IMR-90 (cell line): ENCODE results near the gene AKT1S1. TPM values are rescaled to one million over a fixed set of nuclear protein-coding genes. Genes with fewer than 3 reads are reported as not detected.

Source experiments
- ATAC-seq: fragments of 200-7000 bp; cut with Tn5 transposase; 2 replicates; pipeline ENCODE4 v1.9.1; 2020; ENCODE audit warnings: low read depth, mild to moderate bottlenecking, moderate library complexity
- BruUV-seq: library from RNA; stranded (reverse); fragments of 400-500 nt; replicated peaks from 2 replicates; lab custom pipeline; 2021; lab: Mats Ljungman, UMichigan
- CTCF ChIA-PET: fragments of 300-600 bp; formaldehyde crosslinking; extraction: SDS; loops from one replicate; lab custom pipeline; 2021; ENCODE audit warnings: antibody characterized with exemption; lab: Yijun Ruan, JAX
- POLR2A ChIA-PET: fragments of 300-600 bp; sonication (Branson Sonifier 250); formaldehyde crosslinking; loops from one replicate; lab custom pipeline; 2022; ENCODE audit warnings: antibody characterized with exemption; ENCODE audit not compliant: unreplicated experiment; lab: Charles Lee
- DNase-seq: peaks from one replicate; pipeline ENCODE4 v3.0.0; 2013
- H2AFZ ChIP-seq: replicated peaks from 2 replicates; pipeline ENCODE3; 2013; ENCODE audit warnings: low read length, mild to moderate bottlenecking; ENCODE audit not compliant: poor library complexity
- H2AK5ac ChIP-seq: 2 replicates; pipeline ENCODE4 v1.6.1; 2013; ENCODE audit warnings: low read depth, low read length, inconsistent platforms
- H2AK9ac ChIP-seq: replicated peaks from 2 replicates; pipeline ENCODE3; 2013; ENCODE audit warnings: mild to moderate bottlenecking, low read depth, low read length, moderate library complexity; ENCODE audit not compliant: poor library complexity
- H2BK120ac ChIP-seq: 2 replicates; pipeline ENCODE4 v1.6.1; 2013; ENCODE audit warnings: low read depth, low read length, inconsistent platforms
- H2BK15ac ChIP-seq: 3 replicates; pipeline ENCODE4 v1.6.1; 2013; ENCODE audit warnings: low read depth, low read length, inconsistent platforms
- H2BK20ac ChIP-seq: 2 replicates; pipeline ENCODE4 v1.6.1; 2013; ENCODE audit warnings: low read depth, mild to moderate bottlenecking, inconsistent platforms, low read length, moderate library complexity
- H2BK5ac ChIP-seq: 2 replicates; pipeline ENCODE4 v1.6.1; 2013; ENCODE audit warnings: mild to moderate bottlenecking, low read depth, low read length, inconsistent platforms; ENCODE audit not compliant: poor library complexity, severe bottlenecking
- H3K14ac ChIP-seq: replicated peaks from 2 replicates; pipeline ENCODE4 v1.6.1; 2013; ENCODE audit warnings: low read depth, low read length, inconsistent platforms
- H3K18ac ChIP-seq: 2 replicates; pipeline ENCODE4 v1.6.1; 2013; ENCODE audit warnings: low read depth, low read length, control low read depth
- H3K23ac ChIP-seq: 2 replicates; pipeline ENCODE4 v1.6.1; 2013; ENCODE audit warnings: low read depth, low read length, inconsistent platforms
- H3K27ac ChIP-seq: 2 replicates; pipeline ENCODE4 v1.5.1; 2013; ENCODE audit warnings: mild to moderate bottlenecking, control low read depth, low read length; ENCODE audit not compliant: insufficient read depth
- H3K27me3 ChIP-seq: 2 replicates; pipeline ENCODE4 v1.6.1; 2013; ENCODE audit warnings: low read length; ENCODE audit not compliant: control insufficient read depth, insufficient read depth
- H3K36me3 ChIP-seq: 2 replicates; pipeline ENCODE4 v1.6.1; 2013; ENCODE audit warnings: low read length, mixed read lengths; ENCODE audit not compliant: control insufficient read depth, insufficient read depth
- H3K4ac ChIP-seq: 2 replicates; pipeline ENCODE4 v1.6.1; 2013; ENCODE audit warnings: low read depth, low read length, inconsistent platforms
- H3K4me1 ChIP-seq: 2 replicates; pipeline ENCODE4 v1.6.1; 2013; ENCODE audit warnings: low read length, mixed read lengths; ENCODE audit not compliant: control insufficient read depth, insufficient read depth
- H3K4me2 ChIP-seq: 2 replicates; pipeline ENCODE4 v1.6.1; 2013; ENCODE audit warnings: low read depth, mild to moderate bottlenecking, control low read depth, low read length, moderate library complexity
- H3K4me3 ChIP-seq: 2 replicates; pipeline ENCODE4 v1.5.1; 2013; ENCODE audit warnings: low read depth, mild to moderate bottlenecking, control low read depth, low read length, moderate library complexity; ENCODE audit not compliant: insufficient read depth
- H3K56ac ChIP-seq: 2 replicates; pipeline ENCODE4 v1.6.1; 2013; ENCODE audit warnings: low read length, inconsistent platforms; ENCODE audit not compliant: insufficient read depth; ENCODE audit errors: extremely low read depth
- H3K79me1 ChIP-seq, 2 experiments: 2 replicates each; pipeline ENCODE4 v1.6.1; 2013; ENCODE audit warnings: low read length in 2 of 2, inconsistent platforms in 1 of 2, low read depth in 1 of 2
- H3K9ac ChIP-seq: 2 replicates; pipeline ENCODE4 v1.6.1; 2013; ENCODE audit warnings: low read depth, low read length, control low read depth
- H3K9me1 ChIP-seq: 2 replicates; pipeline ENCODE4 v1.6.1; 2013; ENCODE audit warnings: low read length, inconsistent platforms; ENCODE audit not compliant: insufficient read depth
- H3K9me3 ChIP-seq: 2 replicates; pipeline ENCODE4 v1.6.1; 2013; ENCODE audit warnings: low read length; ENCODE audit not compliant: control insufficient read depth, insufficient read depth
- H4K20me1 ChIP-seq: 2 replicates; pipeline ENCODE4 v1.6.1; 2013; ENCODE audit warnings: low read length, inconsistent platforms; ENCODE audit not compliant: insufficient read depth
- H4K5ac ChIP-seq: 2 replicates; pipeline ENCODE4 v1.6.1; 2013; ENCODE audit warnings: mild to moderate bottlenecking, low read depth, low read length, control low read depth
- H4K8ac ChIP-seq, 2 experiments: 2 replicates each; pipeline ENCODE4 v1.6.1; 2013; ENCODE audit warnings: low read depth in 2 of 2, low read length in 2 of 2, control low read depth in 1 of 2, inconsistent platforms in 1 of 2
- H4K91ac ChIP-seq: 2 replicates; pipeline ENCODE4 v1.6.1; 2013; ENCODE audit warnings: low read depth, low read length, inconsistent platforms; ENCODE audit not compliant: insufficient read depth
- FOS ChIP-seq: fragments of 150-350 bp; IDR thresholded peaks from 2 replicates; pipeline ENCODE4 v1.6.1; 2016; ENCODE audit warnings: low read depth, low read length
- RCOR1 ChIP-seq: IDR thresholded peaks from 2 replicates; pipeline ENCODE4 v1.6.1; 2012; ENCODE audit warnings: mild to moderate bottlenecking, low read length, improper control_type of control experiment; ENCODE audit not compliant: insufficient replicate concordance
- RFX5 ChIP-seq: IDR thresholded peaks from 2 replicates; pipeline ENCODE4 v1.8.0; 2012; ENCODE audit warnings: low read depth, mild to moderate bottlenecking, low read length, moderate library complexity
- SMC3 ChIP-seq: fragments of 150-350 bp; IDR thresholded peaks from 2 replicates; pipeline ENCODE4 v1.6.1; 2016; ENCODE audit warnings: low read depth, mild to moderate bottlenecking, antibody characterized with exemption, low read length, moderate library complexity
- USF2 ChIP-seq: fragments of 150-350 bp; IDR thresholded peaks from 2 replicates; pipeline ENCODE4 v1.6.1; 2017; ENCODE audit warnings: mild to moderate bottlenecking, antibody characterized with exemption, low read length, low read depth
- WGBS, 2 experiments: methylation state at CpG; one replicate each; pipeline versions ENCODE4 v1.1.5 to v1.1.7; 2013; ENCODE audit warnings: missing lambda C conversion rate in 2 of 2; ENCODE audit not compliant: insufficient read length in 1 of 2; ENCODE audit errors: extremely low coverage in 2 of 2; 5-methylcytosine and 5-hydroxymethylcytosine counted together
- dilution Hi-C: fragments of 300-500 bp; cut with HindIII; formaldehyde crosslinking; loops from one replicate; pipeline ENCODE4 v1.14.3; 2018; ENCODE audit warnings: low sequenced_read_pairs; ENCODE audit not compliant: unreplicated experiment
- in situ Hi-C: fragments of 300-500 bp; cut with MboI; formaldehyde crosslinking; loops from 3 replicates; pipeline ENCODE4 v1.14.3; 2019; ENCODE audit warnings: low sequenced_read_pairs, inconsistent platforms, mixed read lengths
- intact Hi-C: fragments of 100-400 bp; cut with micrococcal nuclease; formaldehyde crosslinking; loops from 2 replicates; pipeline ENCODE4 v1.10.0; 2022
- polyA plus RNA-seq, 3 experiments: library from polyadenylated mRNA; depleted of rRNA; stranded (reverse); fragments of >200 nt; gene quantifications; 2 replicates each; pipeline ENCODE4 v1.2.3, GENCODE V29; 2012; ENCODE audit warnings: low replicate concordance in 1 of 3
- total RNA-seq: library from RNA; depleted of rRNA; stranded (reverse); fragments of >200 nt; gene quantifications from 2 replicates; pipeline ENCODE4 v1.2.3, GENCODE V29; 2012

AKT1S1 gene
- total and polyA plus RNA-seq, 2 of the 4 experiments (the other 2 are of a cell fraction), result 3.6 to 54.4 TPM

- Histone ChIP-seq H3K4me1 (peaks cover 8% of the 10 kb centered on the region), H3K4ac (no peak overlapping the region), H3K27ac (no peak overlapping the region), H2BK15ac (no peak overlapping the region), H4K5ac (no peak overlapping the region), H2BK5ac (no peak overlapping the region), H3K9ac (no peak overlapping the region), H3K27me3 (no peaks in the 10 kb centered on the region), H2BK20ac (no peak overlapping the region), H2BK120ac (no peak overlapping the region), H3K36me3 (0 out of 2 replicates have a peak, but pooled peaks cover 2% of the 10 kb centered on the region), H3K56ac (no peak overlapping the region), H3K79me1 (peaks cover 24 to 51% of the 10 kb centered on the region in 2 experiments), H3K18ac (no peak overlapping the region), H3K9me1 (peaks cover 12% of the 10 kb centered on the region), H2AFZ (no peak overlapping the region), H4K91ac (no peak overlapping the region), H3K4me2 (no peak overlapping the region), H4K8ac (no peak overlapping the region), H2AK9ac (no peak overlapping the region), H3K9me3 (no peaks in the 10 kb centered on the region), H3K23ac (no peak overlapping the region), H3K4me3 (no peak overlapping the region), H3K14ac (no peak overlapping the region), H4K20me1 (peaks cover 9% of the 10 kb centered on the region; the same call in 1 of the 2 replicates), H2AK5ac (no peak overlapping the region)
- in situ Hi-C loops, result no loop called here
- TF ChIP-seq RCOR1 (no peak), SMC3 (no peak), FOS (no peak), RFX5 (no peak), USF2 (no peak)
- POLR2A ChIA-PET, result no interaction called here
- dilution Hi-C loops, result no loop called here
- ATAC-seq (no peak), DNase-seq (no peak)
- intact Hi-C loops, result no loop called here
- CTCF ChIA-PET, result no interaction called here
- no TSS peak for BruUV-seq
- no CpG with 5 or more reads among the region's 5 CpGs for WGBS, 2 experiments
Observed at GRCh38 chr19:49846408-49846807, 30.7 kb downstream of the AKT1S1 start.
